Right kidney (tissue), 1 donor: Measurements from ENCODE around the gene TMEM156.
"Not testable (repeated sequence)": the region's sequence is repeated elsewhere in the genome, so short reads cannot be mapped to it uniquely, and the experiment has no call there.

Experiments used
- DNase-seq: peaks from one replicate; pipeline ENCODE4 v3.0.0-alpha.2; 2016

The TMEM156 gene

DNA sequence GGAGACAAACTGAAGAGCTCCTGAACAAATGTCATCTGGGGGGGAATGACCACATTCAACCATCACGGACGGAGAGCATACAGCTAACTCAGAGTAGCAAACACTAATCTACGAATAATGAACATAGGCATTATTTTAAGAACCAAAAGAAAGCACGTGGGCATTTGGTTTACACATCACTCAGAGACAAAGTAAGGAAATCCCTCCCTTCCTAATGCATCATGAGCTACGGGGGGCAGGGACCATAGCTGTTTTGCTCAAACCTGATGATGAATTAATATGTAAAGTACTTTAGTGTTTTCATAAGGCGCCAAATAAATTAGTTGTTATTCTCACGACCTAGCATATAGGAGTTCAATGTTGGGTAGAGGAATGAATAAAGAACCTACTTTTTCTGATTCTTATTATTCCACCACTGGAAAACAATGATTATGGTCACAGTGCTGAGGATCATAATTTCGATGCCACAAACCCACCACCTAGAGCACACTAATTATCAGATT, 11.7 kb upstream of the TMEM156 start:
- no peak for DNase-seq

DNA sequence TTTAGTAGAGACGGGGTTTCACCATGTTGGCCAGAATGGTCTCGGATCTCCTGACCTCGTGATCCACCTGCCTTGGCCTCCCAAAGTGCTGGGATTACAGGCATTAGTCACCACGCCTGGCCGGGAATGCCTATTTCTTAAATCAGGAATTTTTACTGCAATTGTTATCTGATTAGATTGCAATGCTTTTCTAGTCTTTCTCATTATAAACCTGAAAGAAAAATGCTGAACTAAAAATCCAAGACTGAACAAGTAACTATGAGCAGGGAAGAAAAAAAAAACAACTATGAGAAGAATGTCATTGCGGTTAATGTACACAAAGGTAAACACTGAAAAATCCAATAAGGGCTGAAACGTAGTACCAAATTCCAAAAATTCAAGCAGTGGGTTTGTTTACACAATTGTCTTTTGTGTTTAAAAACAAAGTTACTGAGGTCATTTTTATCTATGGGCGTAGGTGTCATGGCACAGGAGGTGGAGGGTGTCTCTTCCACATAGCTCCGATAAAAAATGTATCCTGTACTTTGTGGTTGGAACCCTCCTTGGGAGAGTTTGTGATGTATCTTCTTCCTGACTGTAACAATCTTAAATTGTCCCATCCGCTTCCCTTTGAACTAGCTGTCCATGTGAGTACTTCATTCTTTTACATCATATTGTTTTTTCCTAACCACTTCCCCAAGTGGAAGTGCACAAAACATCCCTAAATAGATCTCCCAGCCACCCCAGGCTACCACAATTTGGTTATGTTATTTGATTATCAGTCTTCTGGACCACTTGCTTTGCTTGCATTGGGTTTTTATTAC, 11.1 kb upstream of the TMEM156 start:
- no peak for DNase-seq

DNA sequence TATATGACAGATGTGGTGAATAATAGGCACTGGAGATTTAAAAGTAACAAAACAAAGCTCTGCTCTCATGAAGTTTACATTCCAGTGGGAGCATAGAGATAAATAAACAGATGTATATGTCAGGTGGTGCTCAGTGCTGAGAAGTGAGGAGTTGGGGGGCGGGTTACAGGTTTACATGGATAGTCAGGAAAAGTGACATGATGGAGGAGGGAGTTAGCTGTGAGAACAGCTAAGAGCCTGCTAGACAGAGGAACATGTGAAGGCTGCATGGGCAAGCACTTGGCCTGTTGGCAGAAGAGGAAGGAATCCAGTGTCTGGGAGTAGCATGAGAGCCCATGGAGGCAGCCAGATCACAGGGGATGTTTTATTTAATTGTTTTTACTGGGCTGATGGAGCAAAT, 10.2 kb upstream of the TMEM156 start:
- no peak for DNase-seq

DNA sequence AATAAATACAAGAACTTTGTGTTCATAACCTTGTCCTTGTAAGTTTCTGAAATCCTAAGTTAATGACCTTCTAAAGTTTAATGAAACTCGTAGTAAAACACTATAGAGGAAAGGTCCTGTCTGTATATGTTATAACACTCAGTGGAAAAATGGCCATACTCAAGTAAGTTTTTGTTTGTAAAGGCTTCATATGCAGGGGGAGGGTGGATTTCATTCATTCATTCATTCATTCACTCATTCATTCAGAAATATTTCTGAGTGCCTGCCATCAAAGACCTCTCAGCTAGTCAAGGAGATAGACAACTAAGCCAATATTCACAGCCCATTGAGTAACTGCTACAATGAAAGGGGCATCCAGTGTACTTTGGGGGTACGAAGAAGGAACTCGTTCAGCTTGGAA, 6.9 kb upstream of the TMEM156 start:
- DNase-seq = no peak

DNA sequence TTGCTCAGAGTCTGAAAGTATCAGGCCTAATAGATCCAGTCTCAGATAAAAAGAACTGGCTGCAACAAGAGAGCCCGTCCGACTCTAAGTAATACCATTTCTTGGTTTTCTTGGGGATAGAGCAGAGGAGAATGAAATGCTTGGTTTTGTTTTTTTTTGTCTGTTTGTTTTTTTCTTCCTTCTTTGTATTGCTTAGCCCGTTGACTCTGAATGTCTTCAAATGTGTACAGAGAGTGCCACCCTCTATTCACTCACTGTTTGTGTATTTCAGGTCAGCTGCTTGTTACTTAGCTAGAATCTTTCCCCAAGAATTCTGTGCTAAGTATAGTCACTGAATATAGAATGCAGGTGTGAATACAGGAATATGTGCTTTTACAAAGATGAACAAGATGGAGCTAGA, 5.7 kb upstream of the TMEM156 start:
- no peak for DNase-seq

DNA sequence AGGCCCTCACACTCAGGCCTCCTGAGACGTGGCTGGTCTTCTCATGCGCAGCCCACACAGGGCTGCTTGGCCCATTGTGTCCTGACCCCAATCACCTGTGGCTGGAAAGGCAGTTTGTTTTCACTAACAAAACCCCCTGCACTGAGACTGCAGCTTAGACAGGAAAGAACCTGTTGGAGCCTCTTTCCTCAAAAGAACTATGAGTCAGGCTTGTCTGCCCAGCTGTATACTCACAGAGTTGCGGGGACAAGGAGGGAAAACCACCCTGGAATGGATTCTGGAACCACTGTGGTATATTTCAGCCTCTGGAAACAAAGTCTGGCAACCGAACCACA, 5.2 kb upstream of the TMEM156 start:
- DNase-seq = no peak

DNA sequence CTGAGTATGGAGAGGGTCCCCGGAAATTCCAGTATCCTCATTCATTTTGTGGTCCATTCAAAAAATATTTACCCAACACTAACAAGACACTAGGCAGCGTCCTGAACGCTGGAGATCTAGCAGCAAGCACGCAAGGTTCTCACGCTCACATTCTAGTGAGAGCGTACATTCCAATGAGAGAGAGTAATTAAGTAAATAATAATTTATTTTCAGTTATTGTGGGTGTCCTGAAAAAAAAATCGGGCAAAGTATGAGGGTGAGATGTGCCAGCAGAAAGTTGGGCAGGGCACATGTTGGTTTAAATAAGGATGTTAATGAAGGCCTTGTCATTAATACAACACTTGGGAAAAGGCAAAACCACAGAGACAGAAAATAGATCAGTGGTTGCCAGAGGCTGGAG, 4.0 kb upstream of the TMEM156 start:
- no peak for DNase-seq

DNA sequence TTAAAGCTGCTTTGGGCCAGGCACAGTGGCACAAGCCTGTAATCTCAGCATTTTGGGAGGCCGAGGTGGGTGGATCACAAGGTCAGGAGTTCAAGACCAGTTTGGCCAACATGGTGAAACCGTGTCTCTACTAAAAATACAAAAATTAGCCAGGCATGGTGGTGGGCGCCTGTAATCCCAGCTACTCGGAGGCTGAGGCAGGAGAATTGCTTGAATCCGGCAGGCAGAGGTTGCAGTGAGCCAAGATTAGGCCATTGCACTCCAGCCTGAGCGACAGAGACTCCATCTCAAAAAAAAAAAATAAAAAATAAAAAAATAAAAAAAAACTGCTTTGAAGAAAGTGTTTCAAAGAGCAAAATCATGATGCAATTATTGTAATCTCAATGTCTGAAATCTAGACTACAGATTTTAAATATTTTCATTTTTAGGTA, 604 bp downstream of the TMEM156 start:
- not testable (repeated sequence) for DNase-seq

DNA sequence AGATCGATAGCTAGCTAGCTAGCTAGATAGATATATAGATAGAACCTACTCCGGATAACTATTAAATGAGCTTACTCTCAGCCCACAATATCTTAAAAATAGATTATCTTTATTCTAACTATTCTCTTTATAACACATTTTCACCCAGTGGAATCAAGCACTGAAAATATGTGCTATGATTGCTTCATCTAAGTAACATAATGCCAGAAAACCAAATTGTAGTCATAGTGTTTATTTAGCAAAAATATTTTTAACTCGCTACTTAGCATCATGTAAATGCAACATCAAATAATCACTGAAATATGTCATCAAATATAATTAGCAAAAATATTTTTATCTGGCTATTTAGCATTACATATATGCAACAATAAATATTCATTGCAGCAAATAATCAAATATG, 1.5 kb downstream of the TMEM156 start:
- no peak for DNase-seq

DNA sequence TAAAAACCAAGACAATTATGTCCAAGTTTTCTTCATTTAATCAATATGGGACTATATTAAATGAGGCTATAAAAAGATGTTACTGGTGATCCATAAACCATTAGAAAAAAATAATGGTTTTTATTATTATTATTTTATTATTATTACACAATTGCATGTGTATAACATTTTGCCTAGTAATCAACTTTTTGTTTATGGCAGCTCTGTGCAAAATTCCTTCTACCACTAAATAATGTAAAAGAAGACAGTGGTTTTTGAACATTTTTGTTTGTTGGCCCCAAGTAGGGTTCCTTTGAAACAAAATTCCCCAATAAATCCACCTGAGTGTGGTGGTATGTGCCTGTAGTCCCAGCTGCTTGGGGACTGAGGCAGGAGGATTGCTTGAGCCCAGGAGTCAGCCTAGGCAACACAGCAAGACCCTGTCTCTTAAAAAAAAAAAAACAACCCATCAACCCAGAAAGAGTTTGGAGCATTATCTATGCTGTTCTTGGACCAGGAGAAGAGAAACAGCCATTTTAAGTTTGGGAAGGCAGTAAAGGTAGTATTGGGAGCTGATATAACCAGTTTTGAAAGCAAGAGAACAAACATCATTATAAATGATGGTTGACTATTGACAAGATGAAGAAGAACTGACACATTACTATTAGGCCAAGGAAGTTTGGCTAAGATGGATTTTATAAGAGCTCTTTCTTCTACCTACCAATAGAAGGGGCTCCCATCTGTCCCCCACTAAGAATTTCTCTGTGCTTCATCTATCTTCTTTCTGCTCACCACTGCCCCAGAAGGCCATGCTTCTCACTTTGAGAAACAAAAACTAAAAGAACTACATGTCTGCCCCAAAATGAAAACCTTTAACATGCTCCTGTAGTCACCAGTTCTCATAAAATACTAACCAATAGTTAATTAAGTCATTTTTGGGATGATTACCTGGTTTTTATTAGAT, 2.2 kb downstream of the TMEM156 start:
- no peak for DNase-seq

DNA sequence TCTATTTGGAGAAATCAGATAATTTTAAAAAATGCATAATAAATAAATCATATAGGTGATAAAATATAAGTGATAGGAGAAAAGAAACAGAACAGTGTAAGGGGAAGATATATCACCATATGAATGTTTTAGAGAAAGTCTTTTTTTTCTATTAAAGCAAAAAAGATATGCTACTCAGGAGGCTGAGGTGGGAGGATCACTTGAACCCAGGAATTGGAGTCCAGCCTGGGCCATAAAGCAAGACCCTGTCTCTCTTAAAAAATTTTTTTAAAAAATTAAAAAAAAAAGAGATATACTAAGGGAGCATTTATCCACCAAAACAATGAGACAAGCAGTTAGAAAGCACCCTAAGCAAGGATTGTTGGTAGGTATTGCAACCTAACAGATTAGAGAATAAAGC, 6.1 kb downstream of the TMEM156 start:
- no peak for DNase-seq

DNA sequence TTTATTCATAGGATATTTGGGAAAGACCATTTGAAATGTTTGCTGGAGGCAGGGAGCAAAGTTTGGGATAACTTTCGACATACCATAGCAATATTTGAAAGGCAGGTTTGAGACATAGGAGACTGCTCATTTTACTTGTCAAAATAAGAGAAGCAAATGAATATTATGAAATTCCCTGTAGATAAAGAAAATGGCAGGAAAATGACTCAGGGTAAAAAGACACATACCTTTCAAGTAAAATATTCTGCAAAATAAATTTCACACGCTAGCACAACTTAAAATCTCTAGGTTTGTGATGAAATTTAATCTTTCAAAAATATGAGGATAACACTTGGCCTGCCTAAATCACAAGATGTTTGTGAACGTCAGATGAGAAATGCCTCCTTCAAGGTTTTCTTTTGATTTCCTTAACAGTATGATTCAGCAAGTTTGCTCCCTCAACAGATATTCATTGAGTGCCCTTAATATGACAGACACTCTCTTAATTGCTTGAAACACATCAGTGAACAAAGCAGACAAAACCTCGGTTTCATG, 6.6 kb downstream of the TMEM156 start:
- no peak for DNase-seq

DNA sequence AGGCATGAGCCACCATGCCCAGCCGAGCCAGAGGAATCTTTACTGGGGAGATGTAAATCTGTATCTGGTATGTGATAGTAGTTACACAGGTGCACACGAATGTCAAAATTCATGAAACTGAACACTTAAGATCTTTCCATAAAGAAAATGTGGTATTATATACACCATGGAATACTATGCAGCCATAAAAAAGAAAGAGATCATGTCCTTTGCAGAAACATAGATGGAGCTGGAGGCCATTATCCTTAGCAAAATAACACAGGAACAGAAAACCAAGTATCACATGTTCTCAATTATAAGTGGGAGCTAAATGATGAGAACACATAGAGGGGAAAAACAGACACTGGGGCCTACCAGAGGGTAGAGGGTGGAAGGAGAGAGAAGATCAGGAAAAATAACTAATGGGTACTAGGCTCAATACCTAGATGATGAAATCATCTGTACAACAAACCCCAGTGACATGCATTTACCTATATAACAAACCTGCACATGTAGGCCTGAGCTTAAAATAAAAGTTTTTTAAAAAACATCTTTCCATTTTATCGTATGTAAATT, 7.8 kb downstream of the TMEM156 start:
- no peak for DNase-seq

DNA sequence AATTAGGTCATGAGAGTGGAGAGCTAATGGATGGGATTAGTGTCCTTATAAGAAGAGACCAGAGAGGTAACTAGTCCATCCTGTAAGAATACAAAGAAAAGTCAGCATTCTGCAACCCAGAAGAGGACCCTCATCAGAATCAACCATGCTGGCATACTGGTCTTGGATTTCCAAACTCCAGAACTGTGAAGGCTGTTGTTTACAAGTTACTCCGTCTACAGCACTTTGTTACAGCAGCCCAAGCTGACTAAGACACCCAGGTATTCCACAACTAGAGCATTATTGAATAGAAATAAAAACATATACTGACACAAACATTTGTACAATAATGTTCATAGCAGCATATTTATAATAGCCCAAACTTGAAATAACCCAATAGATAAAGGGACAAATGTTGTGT, 9.2 kb downstream of the TMEM156 start:
- DNase-seq = no peak

DNA sequence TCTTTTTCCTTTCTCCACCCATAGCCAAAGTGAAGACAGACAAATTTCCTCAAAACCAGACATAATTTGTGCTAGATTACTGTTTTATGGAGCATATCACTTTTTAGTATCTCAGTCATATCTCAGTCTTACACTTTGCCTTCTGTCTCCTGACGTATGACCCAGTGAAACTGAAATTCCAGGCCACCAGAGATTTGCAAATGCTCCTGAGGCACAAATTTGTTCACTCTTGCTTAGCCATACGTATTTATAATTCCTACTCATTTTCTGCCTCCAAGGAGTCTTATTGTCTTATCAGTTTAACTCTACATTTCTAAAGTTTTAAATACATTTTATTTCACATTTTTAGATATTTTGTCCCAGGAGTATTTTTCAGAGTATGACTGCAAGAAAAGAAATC, 10.0 kb downstream of the TMEM156 start:
- no peak for DNase-seq

DNA sequence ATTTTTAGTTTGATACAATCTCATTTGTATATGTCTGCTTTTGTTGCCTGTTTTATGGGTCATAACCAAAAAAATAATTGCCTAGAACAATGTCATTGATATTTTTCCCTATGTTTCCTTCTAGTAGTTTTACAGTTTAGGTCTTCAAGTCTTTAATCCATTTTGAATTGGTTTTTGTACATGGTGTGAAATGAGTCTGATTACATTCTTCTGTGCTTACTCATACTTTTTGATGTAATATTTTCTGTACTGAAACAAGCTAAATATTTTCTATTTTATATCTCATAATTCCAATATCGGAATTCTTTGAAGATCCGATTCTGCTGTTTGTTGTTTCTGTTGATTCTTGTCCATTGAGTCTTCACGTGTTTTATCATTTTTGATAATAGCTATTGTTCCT, 10.6 kb downstream of the TMEM156 start:
- no peak for DNase-seq

DNA sequence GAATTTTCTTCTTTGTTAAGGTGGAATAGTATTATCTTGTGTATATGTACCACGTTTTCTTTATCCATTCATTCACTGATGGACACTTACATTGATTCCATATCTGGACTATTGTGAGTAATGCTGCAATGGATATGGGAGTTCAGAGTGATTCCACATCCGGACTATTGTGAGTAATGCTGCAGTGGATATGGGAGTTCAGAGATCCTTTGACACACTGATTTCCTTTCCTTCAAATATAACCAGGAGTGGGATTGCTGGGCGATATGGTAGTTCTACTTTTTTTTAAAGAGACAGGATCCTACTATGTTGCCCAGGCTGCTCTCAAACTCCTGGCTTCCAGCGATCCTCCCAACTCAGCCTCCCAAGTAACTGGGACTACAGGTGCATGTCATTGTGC, 12.1 kb downstream of the TMEM156 start:
- DNase-seq = no peak

DNA sequence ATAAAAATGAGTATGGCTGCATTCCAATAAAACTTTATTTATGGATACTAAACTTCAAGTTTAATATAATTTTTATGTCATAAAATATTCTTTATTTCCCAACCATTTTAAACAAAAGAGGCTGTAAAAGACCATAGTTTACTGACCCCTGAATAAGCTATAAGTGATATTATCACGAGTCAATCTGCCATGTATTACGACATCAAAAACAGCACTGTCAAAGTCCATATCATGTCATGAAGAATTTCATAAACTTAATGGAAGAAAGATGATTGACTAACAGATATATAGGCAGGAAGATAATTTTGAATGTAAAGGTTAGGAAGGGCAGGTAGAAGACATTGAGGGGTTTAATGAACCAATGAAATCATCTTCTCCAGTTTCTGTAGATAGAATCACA, 18.2 kb downstream of the TMEM156 start:
- no peak for DNase-seq

DNA sequence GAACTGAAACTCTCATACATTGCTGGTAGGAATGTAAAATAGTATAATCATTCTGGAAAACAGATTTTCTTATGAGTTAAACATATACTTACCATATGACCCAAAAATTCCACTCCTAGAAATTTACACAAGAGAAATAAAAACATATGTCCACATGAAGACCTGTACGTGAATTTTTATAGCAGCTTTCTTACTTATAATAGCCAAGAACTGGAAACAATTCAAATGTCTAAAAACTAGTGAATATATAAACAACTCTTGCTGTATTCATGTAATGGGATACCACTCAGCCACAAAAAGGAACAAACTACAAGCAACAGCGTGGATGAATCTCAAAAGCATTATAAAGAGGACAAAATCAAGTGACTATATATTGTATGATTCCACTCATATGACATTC, 27.5 kb downstream of the TMEM156 start:
- DNase-seq = no peak

DNA sequence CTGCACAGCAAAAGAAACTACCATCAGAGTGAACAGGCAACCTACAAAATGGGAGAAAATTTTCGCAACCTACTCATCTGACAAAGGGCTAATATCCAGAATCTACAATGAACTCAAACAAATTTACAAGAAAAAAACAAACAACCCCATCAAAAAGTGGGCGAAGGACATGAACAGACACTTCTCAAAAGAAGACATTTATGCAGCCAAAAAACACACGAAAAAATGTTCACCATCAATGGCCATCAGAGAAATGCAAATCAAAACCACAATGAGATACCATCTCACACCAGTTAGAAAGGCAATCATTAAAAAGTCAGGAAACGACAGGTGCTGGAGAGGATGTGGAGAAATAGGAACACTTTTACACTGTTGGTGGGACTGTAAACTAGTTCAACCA, 30.2 kb downstream of the TMEM156 start:
- not testable (repeated sequence) for DNase-seq

DNA sequence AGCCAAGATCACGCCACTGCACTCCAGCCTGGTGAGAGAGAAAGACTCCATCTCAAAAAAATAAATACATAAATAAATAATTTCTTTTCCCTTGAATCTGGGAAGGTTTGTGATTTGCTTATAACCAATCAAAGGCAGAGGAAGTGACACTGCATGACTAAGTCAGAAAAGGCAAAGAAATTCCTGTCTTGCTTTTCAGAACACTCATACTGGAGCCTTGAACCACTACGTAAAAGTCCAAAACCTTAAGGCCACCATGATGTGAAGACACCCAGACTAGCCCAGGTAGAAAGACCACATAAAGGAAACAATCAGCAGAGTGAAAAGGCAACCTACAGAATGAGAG, 36.6 kb downstream of the TMEM156 start:
- DNase-seq = no peak

DNA sequence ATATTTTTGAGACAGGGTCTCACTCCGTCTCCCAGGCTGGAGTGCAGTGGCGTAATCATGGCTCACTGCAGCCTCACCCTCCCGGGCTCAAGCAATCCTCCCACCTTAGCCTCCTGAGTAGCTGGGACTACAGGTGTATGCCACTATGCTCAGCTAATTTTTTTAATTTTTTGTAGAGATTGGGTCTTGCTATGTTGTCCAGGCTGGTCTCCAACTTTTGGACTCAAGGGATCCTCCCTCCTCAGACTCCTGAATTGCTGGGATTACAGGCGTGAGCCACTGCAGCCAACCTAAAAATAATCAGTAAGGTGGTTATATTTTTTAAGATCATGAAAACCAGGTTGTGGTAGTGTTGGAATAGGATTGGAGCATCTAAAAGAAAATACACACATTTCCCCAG, 38.1 kb downstream of the TMEM156 start:
- no peak for DNase-seq

DNA sequence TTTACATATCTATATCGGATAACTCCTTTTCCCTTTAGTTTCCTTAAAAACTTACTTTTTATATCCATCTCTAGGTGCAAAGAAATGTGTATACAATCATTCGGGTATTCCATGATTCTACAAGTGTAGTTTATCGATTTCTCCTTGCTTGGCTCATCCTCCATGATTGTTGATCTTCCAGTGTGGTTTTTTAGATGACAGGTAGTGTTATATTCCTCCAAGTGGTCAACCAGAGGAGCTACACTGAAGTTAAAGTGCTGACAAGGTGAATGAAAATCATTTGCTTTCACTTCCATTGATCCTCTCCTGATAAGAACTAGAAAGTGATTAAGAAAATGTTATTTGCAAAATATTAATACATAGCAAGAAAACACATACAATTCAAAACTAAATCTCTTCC, 38.5 kb downstream of the TMEM156 start:
- DNase-seq = no peak
